Epithelial cell of proximal tubule (primary cell): Measurements from ENCODE around the gene ENOX1. TPM values are rescaled to one million over a fixed set of nuclear protein-coding genes. Genes with fewer than 3 reads are reported as not detected.

Experiments
- DNase-seq: peaks from one replicate; pipeline ENCODE4 v3.0.0-alpha.2; 2011; ENCODE audit warnings: low read depth
- H3K4me3 ChIP-seq: 2 replicates; pipeline ENCODE4 v1.5.1; 2011; ENCODE audit warnings: low read depth, mild to moderate bottlenecking, low read length
- CTCF ChIP-seq: conservative IDR thresholded peaks from 2 replicates; pipeline ENCODE4 v1.5.1; 2012; ENCODE audit warnings: low read depth, mild to moderate bottlenecking, low read length
- total RNA-seq: library from RNA; depleted of rRNA; stranded (reverse); fragments of >200 nt; gene quantifications from 2 replicates; pipeline ENCODE4 v1.2.3, GENCODE V29; 2015

The ENOX1 gene
- total RNA-seq, 1 donor from 2014 or later = 0.17 TPM

DNA sequence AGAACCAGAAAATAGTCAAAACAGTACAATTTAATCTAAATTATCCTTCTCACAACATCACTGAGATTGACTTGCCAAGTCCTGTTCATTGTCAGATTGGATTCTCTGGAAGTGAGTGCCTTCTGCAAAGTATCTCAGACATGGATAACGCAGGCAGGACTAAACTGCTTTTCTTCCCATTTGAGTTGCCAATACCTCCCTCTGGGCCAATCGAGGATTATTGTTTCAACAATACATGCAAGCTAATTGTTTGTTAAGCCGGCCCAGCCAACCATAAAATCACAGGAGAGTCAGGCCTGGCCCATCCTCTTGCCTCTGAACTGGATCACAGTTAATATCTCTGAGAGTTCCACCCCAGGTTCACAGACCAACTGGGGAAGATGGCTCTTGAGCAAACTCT, 240.0 kb downstream of the ENOX1 start:
- DNase-seq = no peak
- TF ChIP-seq CTCF = no peak

DNA sequence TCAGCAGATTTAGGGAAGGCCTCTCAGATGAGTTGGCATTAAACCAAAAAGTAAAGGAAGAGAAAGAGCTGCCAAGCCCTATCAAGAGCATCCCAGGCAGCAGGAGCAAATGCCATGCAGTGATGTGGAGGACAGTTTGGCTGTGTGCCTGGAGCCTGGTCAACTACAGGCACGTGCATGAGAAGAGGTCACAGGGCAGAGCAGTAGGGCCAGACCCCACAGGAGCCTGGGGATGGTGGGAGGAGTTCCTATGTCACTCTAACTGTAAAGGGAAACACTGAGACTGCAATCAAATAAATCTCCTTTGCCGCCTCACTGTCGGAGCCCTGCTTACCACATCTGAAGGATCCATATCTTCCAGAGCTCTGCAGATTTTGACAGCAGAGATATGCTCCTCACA, 240.5 kb downstream of the ENOX1 start:
- TF ChIP-seq CTCF = no peak
- no peak overlapping the region for H3K4me3 ChIP-seq
- DNase-seq = no peak

More for the DNA sequence above, 240.0 kb downstream of the ENOX1 start:
- H3K4me3 ChIP-seq = no peak overlapping the region

DNA sequence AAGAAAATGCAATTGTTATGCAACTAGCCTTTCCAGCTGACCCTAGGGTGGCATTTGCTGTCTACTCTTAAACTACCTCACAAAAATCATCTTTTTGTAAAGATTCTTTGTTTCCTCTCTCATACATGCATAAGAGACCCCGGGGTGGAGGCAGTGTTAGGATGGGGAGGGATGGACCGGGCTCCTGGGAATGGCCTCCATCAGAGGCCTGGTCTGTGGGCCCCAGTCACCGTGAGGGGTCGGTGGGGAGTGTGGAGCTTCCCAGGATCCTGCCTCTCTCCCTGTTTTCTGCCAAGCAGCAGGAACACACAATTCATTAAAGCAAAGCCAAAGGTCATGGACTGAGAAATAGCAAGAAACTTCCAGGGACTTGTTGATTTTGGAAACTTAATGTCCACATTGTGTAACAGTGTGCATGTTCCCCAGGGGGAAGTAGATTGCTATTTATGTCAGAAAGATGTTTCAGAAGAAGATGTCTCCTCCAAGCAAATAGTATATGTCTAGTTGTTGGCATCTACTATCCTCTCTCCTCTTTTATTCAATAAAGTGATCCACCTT, 241.4 kb downstream of the ENOX1 start:
- TF ChIP-seq CTCF = no peak
- DNase-seq = no peak
- H3K4me3 ChIP-seq = no peak overlapping the region

DNA sequence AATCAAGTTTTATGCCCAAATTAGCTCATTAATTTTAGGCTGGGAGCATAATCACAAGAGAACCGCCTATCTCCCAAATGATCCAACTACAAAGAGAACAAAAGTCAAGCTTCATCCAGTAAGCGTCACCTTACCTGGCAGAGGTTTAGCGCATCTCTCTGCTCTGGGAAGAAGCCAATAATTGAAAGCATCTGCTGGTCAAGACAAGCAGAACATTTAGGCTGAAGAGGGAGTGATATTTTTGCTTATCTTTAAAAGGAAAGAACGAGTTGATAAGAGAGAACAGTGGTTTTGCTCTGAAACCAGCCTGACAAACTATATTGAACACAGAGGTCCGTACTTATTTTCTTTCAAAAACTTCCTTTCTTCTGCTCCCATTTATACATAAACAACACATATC, 242.1 kb downstream of the ENOX1 start:
- no peak overlapping the region for H3K4me3 ChIP-seq
- DNase-seq = no peak
- TF ChIP-seq CTCF = no peak

- DNase-seq = no peak
- TF ChIP-seq CTCF = no peak
- H3K4me3 ChIP-seq = no peak overlapping the region
Measured at GRCh38 chr13:43544011-43544410, 242.8 kb downstream of the ENOX1 start.

- TF ChIP-seq CTCF = no peak
- no peak for DNase-seq
Measured at GRCh38 chr13:43543331-43543730, 243.4 kb downstream of the ENOX1 start.

GRCh38 chr13:43537124-43537523, 249.6 kb downstream of the ENOX1 start:
- H3K4me3 ChIP-seq = no peak overlapping the region
- no peak for DNase-seq
- no peak for TF ChIP-seq CTCF

More at GRCh38 chr13:43543331-43543730, 243.4 kb downstream of the ENOX1 start:
- H3K4me3 ChIP-seq = no peak overlapping the region
